ENCODE data around the gene DDX41. TPM values are rescaled to one million over a fixed set of nuclear protein-coding genes. Genes with fewer than 3 reads are reported as not detected.

The DDX41 gene
- total and polyA plus RNA-seq, 7 donors, result 47.8 to 78.4 (median 55.1) TPM

- peaks cover 0 to 59% (median 31%) of the 10 kb centered on the region in 4 donors for H3K4me1 ChIP-seq
- intact Hi-C loops (cut with DNase I), result loop anchor here (2.0 kb wide), 1 partner anchor 40 kb away; the partner anchor contains the start of gene TMED9
Measured at GRCh38 chr5:177552839-177553455, 36.2 kb upstream of the DDX41 start.

GRCh38 chr5:177550122-177550521 lies 33.4 kb upstream of the DDX41 start:
- WGBS, 2 donors, result 93 to 96% methylated on average over 1 of the region's 1 CpG
- TF ChIP-seq EP300 (IDR thresholded peaks at IDR 0.05), result no peak
- no peak for TF ChIP-seq POLR2A (IDR thresholded peaks at IDR 0.05)
- TF ChIP-seq CTCF (IDR thresholded peaks at IDR 0.05), result no peak
- TF ChIP-seq POLR2AphosphoS5 (IDR thresholded peaks at IDR 0.05), result no peak
- Histone ChIP-seq H3K4me1 (peaks cover 0 to 81% (median 53%) of the 10 kb centered on the region in 4 donors), H3K4me3 (no peak overlapping the region), H3K9me3 (no peaks in the 10 kb centered on the region), H3K36me3 (peaks cover 0 to 15% (median 0%) of the 10 kb centered on the region in 4 donors), H3K27me3 (no peaks in the 10 kb centered on the region), H3K27ac (no peak overlapping the region)
- intact Hi-C loops (cut with DNase I), result no loop called here
- DNase-seq, result no peak

More at GRCh38 chr5:177552839-177553455, 36.2 kb upstream of the DDX41 start:
- Histone ChIP-seq H3K27me3 (no peaks in the 10 kb centered on the region), H3K9me3 (no peaks in the 10 kb centered on the region), H3K4me3 (peak overlapping the region; percentile 78 to 98 (median 96)), H3K27ac (peak overlapping the region; percentile 82 to 91 (median 89)), H3K36me3 (peaks cover 0 to 15% (median 0%) of the 10 kb centered on the region in 4 donors)
- no peak for DNase-seq
- TF ChIP-seq CTCF (IDR thresholded peaks at IDR 0.05) (no peak), POLR2A (IDR thresholded peaks at IDR 0.05) (no peak), POLR2AphosphoS5 (IDR thresholded peaks at IDR 0.05) (no peak), EP300 (IDR thresholded peaks at IDR 0.05) (no peak)
- WGBS, 2 donors, result 45 to 64% methylated on average over 16 of the region's 16 CpGs

GRCh38 chr5:177548495-177548894 lies 31.7 kb upstream of the DDX41 start:
- no peak for DNase-seq
- peaks cover 0 to 90% (median 69%) of the 10 kb centered on the region in 4 donors for H3K4me1 ChIP-seq
- no peak overlapping the region for H3K4me3 ChIP-seq
- TF ChIP-seq POLR2AphosphoS5 (IDR thresholded peaks at IDR 0.05) (no peak), CTCF (IDR thresholded peaks at IDR 0.05) (no peak)
- peak overlapping the region in 3 of 4 donors; percentile 33 to 55 (median 44) for H3K27ac ChIP-seq
- peaks cover 0 to 15% (median 0%) of the 10 kb centered on the region in 4 donors for H3K36me3 ChIP-seq
- intact Hi-C loops (cut with DNase I), result no loop called here
- H3K27me3 ChIP-seq, result no peaks in the 10 kb centered on the region
- H3K9me3 ChIP-seq, result no peaks in the 10 kb centered on the region
- 78 to 86% methylated on average over 1 of the region's 1 CpG for WGBS, 2 donors

GRCh38 chr5:177547736-177548135 lies 31.0 kb upstream of the DDX41 start:
- DNase-seq, result no peak
- TF ChIP-seq POLR2A (IDR thresholded peaks at IDR 0.05), result no peak
- no peak for TF ChIP-seq CTCF (IDR thresholded peaks at IDR 0.05)
- no peak for TF ChIP-seq EP300 (IDR thresholded peaks at IDR 0.05)
- TF ChIP-seq POLR2AphosphoS5 (IDR thresholded peaks at IDR 0.05), result no peak
- intact Hi-C loops (cut with DNase I), result no loop called here
- Histone ChIP-seq H3K4me1 (peaks cover 0 to 90% (median 66%) of the 10 kb centered on the region in 4 donors), H3K27ac (peak overlapping the region; percentile 15 to 55 (median 38)), H3K27me3 (no peaks in the 10 kb centered on the region), H3K4me3 (no peak overlapping the region), H3K36me3 (peaks cover 0 to 15% (median 0%) of the 10 kb centered on the region in 4 donors), H3K9me3 (no peaks in the 10 kb centered on the region)
- 88 to 91% methylated on average over 3 of the region's 3 CpGs for WGBS, 2 donors

Data from sigmoid colon (tissue), 7 donors.